Erythroblast (primary cell): ENCODE data around the gene C13orf42.

Source experiments
- DNase-seq, 2 experiments: peaks; one replicate each; lab custom pipeline; 2025; lab: John Stamatoyannopoulos, UW
- GATA1 ChIP-seq: IDR thresholded peaks from 2 replicates; pipeline ENCODE4 v1.6.1; 2011; ENCODE audit warnings: low read depth, mild to moderate bottlenecking, control low read depth, low read length, moderate library complexity
- POLR2A ChIP-seq: IDR thresholded peaks from 2 replicates; pipeline ENCODE4 v1.6.1; 2011; ENCODE audit warnings: mild to moderate bottlenecking, low read length

The C13orf42 gene

DNA sequence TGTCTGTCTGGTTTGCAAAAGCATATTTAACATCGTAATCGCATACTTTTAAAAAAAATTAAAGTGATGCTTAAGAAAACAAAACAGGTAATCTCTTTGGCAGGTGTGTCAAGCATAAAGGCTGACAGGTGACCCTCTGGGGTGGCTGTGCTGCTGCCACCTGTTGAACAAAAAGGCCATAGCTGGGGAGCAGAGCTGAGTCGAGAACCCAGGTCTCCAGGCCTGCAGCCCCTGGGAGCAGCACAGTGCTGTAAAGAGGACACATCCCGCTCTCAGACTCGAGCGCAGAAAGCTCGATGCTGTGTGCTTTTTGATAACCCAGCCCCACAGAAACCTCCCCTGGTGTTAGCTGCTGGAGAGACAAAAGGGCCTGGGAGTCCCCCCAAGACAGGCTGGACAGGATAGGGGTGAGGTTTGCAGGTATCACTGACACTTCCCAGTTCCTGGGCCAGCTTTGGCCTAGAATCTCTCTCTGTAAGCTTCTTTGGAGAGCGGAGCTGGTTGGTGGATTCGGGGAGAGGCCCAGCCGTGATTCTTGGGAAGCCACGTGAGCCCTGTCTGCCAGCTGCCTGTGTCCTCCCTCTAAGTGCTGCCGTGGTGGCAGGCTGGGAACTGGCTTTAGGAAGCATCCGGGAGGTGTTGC, 66.9 kb downstream of the C13orf42 start:
- no peak for DNase-seq
- TF ChIP-seq GATA1 (no peak), POLR2A (no peak)

DNA sequence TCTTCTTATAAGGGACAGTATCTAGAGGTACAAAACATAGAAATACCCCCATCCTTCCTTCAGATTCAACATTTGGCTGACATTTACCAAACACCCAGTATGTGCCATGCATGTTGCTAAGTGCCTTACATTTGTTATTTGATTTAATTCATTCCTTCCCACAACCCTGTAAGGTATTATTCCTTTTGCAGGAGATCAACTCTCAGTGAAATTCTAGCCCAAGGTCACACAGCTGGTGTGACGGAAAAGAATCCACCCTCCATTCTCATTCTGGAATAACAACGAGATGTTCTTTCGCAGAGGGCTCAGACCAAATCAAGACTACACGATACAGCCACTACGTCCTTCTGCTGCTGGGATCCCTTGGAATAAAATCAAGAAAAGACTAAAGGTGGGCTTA, 67.8 kb downstream of the C13orf42 start:
- DNase-seq: no peak
- TF ChIP-seq GATA1 (no peak), POLR2A (no peak)

DNA sequence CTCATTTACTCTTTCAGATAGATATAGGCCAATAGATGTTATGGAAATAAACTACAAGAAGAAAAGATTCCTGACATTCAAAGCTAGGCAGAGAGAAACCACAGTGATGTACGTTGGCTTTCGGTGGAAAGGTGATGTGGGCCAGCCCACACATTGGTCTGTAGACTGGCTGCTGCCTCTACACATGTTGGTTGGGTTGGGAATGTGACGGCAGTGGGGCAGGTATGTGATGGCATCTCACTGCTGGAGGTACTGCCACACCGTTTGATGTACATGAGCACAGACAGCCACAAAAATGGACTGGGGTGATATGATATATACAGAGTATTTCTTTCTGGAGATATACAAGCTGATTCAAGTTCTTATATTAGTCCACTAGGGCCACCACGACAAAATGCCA, 69.4 kb downstream of the C13orf42 start:
- TF ChIP-seq POLR2A (no peak), GATA1 (no peak)

DNA sequence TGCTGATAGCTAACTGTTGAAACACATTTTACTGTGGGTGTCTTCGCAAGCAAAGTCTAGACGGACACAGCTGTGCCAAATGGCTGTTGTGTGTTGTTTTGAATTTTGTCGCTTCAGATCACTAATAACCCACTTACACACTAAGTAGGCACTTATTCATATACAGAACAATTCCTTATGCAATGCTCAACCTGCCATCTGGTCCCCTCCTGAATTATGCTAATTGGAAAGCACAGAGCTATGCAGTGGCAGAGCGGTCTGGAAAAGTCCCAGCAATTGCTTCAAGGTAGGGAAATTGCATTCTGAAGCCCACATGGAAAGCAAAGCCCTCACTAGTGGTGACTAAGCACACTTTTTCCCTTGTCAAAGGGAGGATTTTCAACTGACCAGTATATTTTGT, 69.9 kb downstream of the C13orf42 start:
- TF ChIP-seq POLR2A (no peak), GATA1 (no peak)

More for the DNA sequence above, 69.4 kb downstream of the C13orf42 start:
- DNase-seq: no peak

DNA sequence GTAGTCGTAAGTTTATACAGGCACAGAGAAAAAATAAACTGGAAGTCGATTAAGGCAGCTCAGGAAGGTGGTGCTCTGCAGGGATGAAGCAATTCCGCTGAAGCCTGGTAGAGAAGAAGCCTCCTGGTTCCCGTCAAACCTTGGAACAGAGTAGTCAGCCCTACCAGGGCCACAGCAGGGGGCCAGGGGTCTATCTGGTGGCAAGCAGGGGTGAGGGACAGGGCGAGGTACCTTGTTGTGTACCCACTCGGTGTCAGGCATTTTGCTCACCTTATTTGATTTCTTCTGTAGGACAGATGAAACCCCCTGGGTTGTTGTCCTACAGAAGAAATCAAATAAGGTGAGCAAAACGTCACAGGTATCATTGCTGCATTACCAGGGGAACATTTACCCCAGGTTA, 70.6 kb downstream of the C13orf42 start:
- no peak for DNase-seq
- TF ChIP-seq POLR2A: no peak
- no peak for TF ChIP-seq GATA1

More for the DNA sequence above, 69.9 kb downstream of the C13orf42 start:
- DNase-seq: no peak

DNA sequence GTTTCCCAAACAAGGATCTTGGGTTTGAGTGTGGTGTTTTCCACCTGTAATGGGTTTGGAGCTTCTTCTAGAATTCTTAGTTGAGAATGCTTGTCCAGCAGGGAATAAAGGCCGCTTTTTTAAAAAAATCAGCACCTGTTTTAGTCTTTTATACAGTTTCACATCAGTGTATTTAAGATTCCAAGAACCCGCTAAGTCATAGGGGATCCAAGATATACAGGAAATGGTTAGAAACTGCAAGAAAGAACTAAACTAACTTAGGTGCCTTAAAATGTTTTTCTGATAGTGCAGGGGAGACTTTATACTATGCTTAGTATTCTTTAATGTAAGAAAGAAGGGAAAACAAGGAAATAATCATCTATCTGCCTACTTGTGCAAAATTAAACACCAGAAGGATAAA, 74.7 kb downstream of the C13orf42 start:
- TF ChIP-seq GATA1: no peak
- no peak for TF ChIP-seq POLR2A
- DNase-seq: no peak

DNA sequence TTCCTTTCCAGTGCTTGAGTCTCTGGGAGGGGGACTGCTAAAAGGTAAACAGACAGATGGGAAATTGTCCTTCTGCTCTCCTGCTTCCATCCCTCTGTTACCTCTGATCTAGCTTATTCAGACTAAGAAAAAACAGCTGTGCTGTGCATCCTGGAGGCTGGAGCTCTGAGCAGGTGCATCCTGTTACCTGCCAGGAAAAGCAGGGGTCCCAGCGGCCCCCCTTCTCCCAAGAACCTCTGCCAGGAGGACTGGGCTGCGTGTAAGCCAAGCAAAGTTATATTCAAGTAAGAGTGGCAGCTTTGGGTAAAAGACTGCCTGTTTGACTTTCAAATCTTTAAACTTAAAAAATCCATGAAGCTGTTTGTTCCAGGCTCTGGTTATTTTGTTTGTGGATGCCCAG, 75.1 kb downstream of the C13orf42 start:
- no peak for TF ChIP-seq GATA1
- TF ChIP-seq POLR2A: no peak
- DNase-seq: no peak

DNA sequence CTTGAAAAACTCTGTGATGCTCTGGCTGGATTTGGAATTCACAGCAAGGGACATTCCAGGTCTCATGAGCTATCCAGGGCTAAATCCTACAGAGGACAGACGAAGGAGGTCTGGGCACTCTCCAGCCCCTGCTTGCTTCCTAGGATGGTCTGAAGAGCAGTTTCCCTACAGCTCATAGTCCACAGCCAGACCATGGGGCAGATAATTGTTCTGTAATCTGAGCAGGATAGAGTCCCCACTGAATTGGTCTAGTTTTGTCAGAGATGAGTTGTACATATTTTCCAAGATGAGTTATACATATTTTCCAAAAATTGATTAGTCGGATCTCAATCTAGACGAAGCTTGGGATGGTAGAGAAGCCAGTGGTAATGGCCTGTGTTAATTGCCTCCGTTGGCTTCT, 75.6 kb downstream of the C13orf42 start:
- TF ChIP-seq POLR2A (no peak), GATA1 (no peak)
- DNase-seq: no peak

DNA sequence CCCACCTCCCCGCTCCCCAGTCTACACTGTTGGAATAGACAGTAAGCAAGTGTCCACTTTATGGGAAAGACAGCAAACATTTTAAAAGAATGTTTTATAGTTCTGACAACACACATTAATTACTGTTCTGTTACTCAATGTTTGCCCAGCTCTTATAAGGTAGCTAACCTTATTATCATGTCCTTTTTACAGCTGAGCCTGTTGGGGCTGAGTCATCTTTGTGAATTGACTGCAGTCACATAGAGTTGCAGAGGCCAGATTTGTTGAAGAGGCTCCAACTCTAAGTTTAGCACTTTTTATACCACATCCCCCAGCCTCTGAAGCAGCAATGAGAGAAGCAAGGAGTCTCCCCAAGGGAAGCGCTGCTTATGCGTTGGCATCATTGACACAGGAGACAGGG, 76.2 kb downstream of the C13orf42 start:
- TF ChIP-seq GATA1 (no peak), POLR2A (no peak)
- DNase-seq: no peak

DNA sequence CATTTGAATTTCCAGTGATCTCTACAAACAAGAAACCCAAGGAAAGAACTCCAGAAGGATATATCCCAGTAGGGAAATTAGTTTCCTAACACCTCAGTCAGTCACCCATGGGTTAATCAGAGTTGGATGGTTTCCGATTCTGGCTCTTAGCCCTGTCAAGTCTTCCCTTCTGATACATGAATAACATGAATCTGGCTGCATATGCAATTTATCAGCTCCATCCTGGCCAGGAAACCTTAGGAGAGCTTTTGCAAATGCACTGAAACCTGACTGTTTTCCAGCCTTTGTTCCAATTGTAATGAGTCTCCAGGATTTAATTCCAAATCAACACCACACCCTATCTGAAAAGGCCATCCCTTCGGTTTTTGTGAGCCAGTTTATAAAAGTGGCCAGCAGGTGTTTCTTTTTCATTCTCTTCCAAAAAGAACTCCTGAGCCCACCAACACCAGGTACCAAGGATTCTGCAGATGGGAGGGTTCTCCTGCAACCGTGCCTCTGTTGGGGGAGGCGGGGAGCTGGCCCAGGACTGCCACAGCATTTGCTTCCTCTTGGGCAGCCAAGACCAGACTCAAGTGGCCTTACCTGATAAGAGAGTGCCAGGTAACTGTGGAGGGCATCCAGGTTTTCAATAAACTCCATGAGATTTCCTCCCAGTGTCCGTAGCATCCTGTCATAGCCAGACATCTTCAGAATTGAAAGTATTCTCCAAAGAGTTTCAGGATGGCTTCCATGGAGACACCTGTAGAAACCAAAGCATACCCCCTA, 77.5 kb downstream of the C13orf42 start:
- no peak for DNase-seq
- TF ChIP-seq GATA1 (no peak), POLR2A (no peak)

DNA sequence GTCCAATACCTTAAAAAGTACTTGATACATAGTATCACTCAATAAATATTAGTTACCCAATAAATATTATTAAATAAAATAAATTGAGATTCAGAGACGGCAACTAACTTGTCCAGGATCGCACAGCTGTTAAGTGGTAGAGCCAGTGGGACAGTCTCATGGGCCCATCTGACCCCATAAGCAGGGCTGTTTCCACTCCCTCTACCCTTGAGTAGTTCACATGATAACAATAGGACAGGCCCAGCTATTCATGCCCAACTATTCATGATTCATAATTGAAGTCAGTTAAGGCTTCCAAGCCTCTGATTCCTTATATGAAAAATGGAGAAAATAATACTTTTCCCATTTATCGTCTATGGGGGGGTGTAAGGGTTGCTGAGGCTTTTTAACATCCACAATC, 78.2 kb downstream of the C13orf42 start:
- TF ChIP-seq POLR2A (no peak), GATA1 (no peak)
- DNase-seq: no peak
